GM12892 (cell line): ENCODE data around the gene LMO1.

Experiments
- POLR2A ChIP-seq: IDR thresholded peaks from 2 replicates; pipeline ENCODE4 v1.6.1; 2011; ENCODE audit warnings: low read depth, low read length, control low read depth
- POLR2AphosphoS5 ChIP-seq: IDR thresholded peaks from 2 replicates; pipeline ENCODE4 v1.6.1; 2011; ENCODE audit warnings: low read depth, low read length, control low read depth

DNA sequence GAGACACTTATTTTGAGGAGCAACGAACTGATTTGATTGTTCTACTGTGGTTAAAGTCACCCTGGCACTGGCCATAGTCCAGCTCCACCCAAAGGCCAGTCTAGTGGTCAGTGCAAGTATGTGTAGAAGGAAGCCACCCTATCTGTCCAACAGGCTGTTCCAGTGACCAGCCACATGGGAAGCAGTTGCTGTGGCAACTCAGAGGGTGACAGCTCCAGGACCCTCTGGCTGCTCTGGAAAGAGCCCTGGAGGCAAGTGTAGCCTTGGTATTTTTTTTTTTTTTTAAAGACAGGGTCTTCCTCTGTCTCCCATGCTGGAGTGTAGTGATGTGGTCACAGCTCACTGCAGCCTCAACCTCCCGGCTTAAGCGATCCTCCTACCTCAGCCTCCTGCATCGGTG, 27.8 kb downstream of the LMO1 start:
- TF ChIP-seq POLR2A (no peak), POLR2AphosphoS5 (no peak)
